ENCODE results near the gene IFIT1.

- no peak for TF ChIP-seq CTCF (IDR thresholded peaks at IDR 0.05; ENCODE audit: poor library complexity, severe bottlenecking)
- TF ChIP-seq MXI1 (conservative IDR thresholded peaks at IDR 0.05; ENCODE audit: poor library complexity, severe bottlenecking), result no peak
- no peak for TF ChIP-seq EZH2 (IDR thresholded peaks at IDR 0.05; ENCODE audit: borderline replicate concordance, insufficient read depth, low read length, poor library complexity, severe bottlenecking)
- TF ChIP-seq RAD21 (conservative IDR thresholded peaks at IDR 0.05), result no peak
- TF ChIP-seq EP300 (conservative IDR thresholded peaks at IDR 0.05; ENCODE audit: poor library complexity, severe bottlenecking), result no peak
- no peak for TF ChIP-seq POLR2AphosphoS5 (IDR thresholded peaks at IDR 0.05)
These were observed 1.8 kb upstream of the IFIT1 start for GRCh38 chr10:89390476-89391225.

Data from neural cell (in vitro differentiated cells).